GM18508 (cell line): Measurements from ENCODE around the gene PKIG.

ENCODE experiments used
- ATAC-seq: cut with Tn5 transposase; IDR thresholded peaks from one replicate; pipeline ENCODE4 v1.9.1; 2021; ENCODE audit warnings: moderate number of reproducible peaks; ENCODE audit not compliant: insufficient read depth, unreplicated experiment

Gene PKIG

DNA sequence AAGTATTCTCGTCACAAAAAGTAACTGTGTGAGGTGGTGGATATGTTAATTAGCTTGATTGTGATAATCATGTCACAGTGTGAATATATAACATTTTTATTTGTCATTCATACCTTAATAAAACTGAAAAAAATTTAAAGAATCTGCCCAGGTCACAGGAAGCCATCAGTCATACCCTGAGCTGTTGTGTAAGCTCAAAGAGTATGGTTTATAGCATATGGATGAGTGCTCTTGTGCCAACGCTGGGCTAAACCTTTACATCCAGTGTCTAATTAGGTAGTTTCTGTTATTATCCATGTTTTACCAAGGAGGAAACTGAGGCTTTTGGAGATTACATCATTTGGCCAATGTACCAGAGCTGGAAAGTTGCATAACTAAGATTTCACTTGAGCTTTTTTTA, 11.4 kb downstream of the PKIG start:
- ATAC-seq: no peak

- no peak for ATAC-seq
These were observed 12.4 kb downstream of the PKIG start for GRCh38 chr20:44594730-44595129.

- ATAC-seq: no peak
These were observed 13.6 kb downstream of the PKIG start for GRCh38 chr20:44596010-44596409.

- no peak for ATAC-seq
These were observed 14.5 kb downstream of the PKIG start for GRCh38 chr20:44596876-44597275.

DNA sequence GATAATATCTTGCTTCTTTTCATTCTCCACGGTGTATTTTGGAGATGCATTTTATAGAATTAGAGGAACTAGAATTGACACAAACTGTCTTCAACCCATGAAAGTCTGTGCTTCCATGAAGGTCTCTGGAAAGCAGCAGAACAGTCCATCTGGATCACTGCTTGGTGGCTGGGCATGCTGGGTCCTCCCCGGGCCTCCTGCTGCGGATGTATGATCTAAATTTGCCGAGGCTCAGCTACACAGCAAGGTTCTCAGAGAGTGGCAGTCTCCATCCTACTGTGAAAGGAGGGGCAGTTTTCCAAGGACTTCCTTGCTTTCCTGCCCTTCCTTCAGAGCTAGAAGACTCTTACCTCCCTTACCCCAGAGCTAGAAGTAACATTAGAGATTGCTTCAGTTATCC, 15.1 kb downstream of the PKIG start:
- ATAC-seq: no peak

GRCh38 chr20:44597930-44598329, 15.6 kb downstream of the PKIG start:
- no peak for ATAC-seq

- ATAC-seq: no peak
These were observed 16.3 kb downstream of the PKIG start for GRCh38 chr20:44598423-44599305.

GRCh38 chr20:44599715-44600114, 17.3 kb downstream of the PKIG start:
- ATAC-seq: no peak

- ATAC-seq: no peak
These were observed 17.9 kb downstream of the PKIG start for GRCh38 chr20:44600301-44600700.

GRCh38 chr20:44600758-44601201, 18.4 kb downstream of the PKIG start:
- ATAC-seq: no peak

GRCh38 chr20:44601236-44601671, 18.9 kb downstream of the PKIG start:
- ATAC-seq: no peak

- ATAC-seq: no peak
These were observed 19.4 kb downstream of the PKIG start for GRCh38 chr20:44601801-44602204.

DNA sequence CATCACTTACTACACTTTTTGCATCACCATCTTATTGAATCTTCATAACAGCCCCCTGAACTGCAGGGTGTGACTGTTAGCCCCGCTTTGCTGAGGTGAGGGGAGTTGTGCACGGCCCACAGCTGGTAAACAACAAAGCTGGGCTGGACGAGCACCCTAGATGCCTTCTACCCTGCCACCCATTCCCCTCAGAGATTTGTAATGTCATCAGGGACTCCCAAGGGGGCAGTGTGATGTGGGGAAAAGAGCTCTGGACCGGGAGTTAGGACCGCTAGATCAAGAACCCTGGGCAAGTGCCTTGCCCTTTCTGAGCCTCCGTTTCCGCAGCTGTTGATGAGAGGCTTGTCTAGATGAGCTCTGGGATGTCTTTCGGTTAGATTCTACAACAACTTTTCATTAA, 20.9 kb downstream of the PKIG start:
- no peak for ATAC-seq

GRCh38 chr20:44606725-44607441, 24.5 kb downstream of the PKIG start:
- no peak for ATAC-seq

- no peak for ATAC-seq
These were observed 26.7 kb downstream of the PKIG start for GRCh38 chr20:44609006-44609515.

GRCh38 chr20:44609516-44610312, 27.3 kb downstream of the PKIG start:
- no peak for ATAC-seq

GRCh38 chr20:44610313-44610962, 28.1 kb downstream of the PKIG start:
- no peak for ATAC-seq

GRCh38 chr20:44613575-44613974, 31.2 kb downstream of the PKIG start:
- no peak for ATAC-seq

GRCh38 chr20:44614525-44614924, 32.1 kb downstream of the PKIG start:
- ATAC-seq: no peak
